ENCODE measurements around the gene THAP4.

GRCh38 chr2:241675885-241676284 is 38.9 kb upstream of the THAP4 start:
- TF ChIP-seq USF2 (CRISPR knock-in tag; IDR thresholded peaks at IDR 0.05) (no peak), CTCF (IDR thresholded peaks at IDR 0.05) (no peak), ELF4 (CRISPR knock-in tag; IDR thresholded peaks at IDR 0.05; ENCODE audit: low read depth) (no peak), ZBTB21 (CRISPR knock-in tag; IDR thresholded peaks at IDR 0.05; ENCODE audit: borderline replicate concordance) (no peak), JUN (CRISPR knock-in tag; IDR thresholded peaks at IDR 0.05) (no peak), ZNF138 (CRISPR knock-in tag; conservative IDR thresholded peaks at IDR 0.05) (no peak), MAX (CRISPR knock-in tag; IDR thresholded peaks at IDR 0.05) (no peak), ZNF263 (CRISPR knock-in tag; IDR thresholded peaks at IDR 0.05; ENCODE audit: low read depth) (no peak), USF1 (CRISPR knock-in tag; IDR thresholded peaks at IDR 0.05) (no peak), ATF3 (CRISPR knock-in tag; conservative IDR thresholded peaks at IDR 0.05) (no peak)

Measured in WTC11 (cell line).